Adipose tissue (tissue), 3 donors: Measurements from ENCODE around the gene GABRA6. TPM values are rescaled to one million over a fixed set of nuclear protein-coding genes. Genes with fewer than 3 reads are reported as not detected.

Experiments
- H3K27ac ChIP-seq: one replicate; pipeline ENCODE4 v1.5.1; 2013; ENCODE audit warnings: low read depth, low read length
- WGBS, 3 donors: extraction: QIAGEN DNeasy Blood & Tissue Kit; methylation state at CpG; one replicate each; pipeline ENCODE4 v1.1.7; 2013; 5-methylcytosine and 5-hydroxymethylcytosine counted together
- polyA plus RNA-seq, 3 donors: library from polyadenylated mRNA; stranded (reverse); fragments of 200-250 nt; gene quantifications; one replicate each; pipeline ENCODE4 v1.2.3, GENCODE V29; 2013
- donor health status: healthy with polysubstance abuse.
- donor health status: Bipolar disorder and iron deficiency.
- donor health status: healthy.

The GABRA6 gene
- polyA plus RNA-seq, 3 donors: not detected

- no peak overlapping the region for H3K27ac ChIP-seq
- 84 to 85% (median 85%) methylated on average over 1 of the region's 1 CpG for WGBS, 3 donors
Observed at GRCh38 chr5:161740433-161740832, 54.9 kb downstream of the GABRA6 start.

- 80 to 95% (median 85%) methylated on average over 2 of the region's 2 CpGs for WGBS, 3 donors
- no peak overlapping the region for H3K27ac ChIP-seq
Observed at GRCh38 chr5:161744276-161744675, 58.8 kb downstream of the GABRA6 start.

DNA sequence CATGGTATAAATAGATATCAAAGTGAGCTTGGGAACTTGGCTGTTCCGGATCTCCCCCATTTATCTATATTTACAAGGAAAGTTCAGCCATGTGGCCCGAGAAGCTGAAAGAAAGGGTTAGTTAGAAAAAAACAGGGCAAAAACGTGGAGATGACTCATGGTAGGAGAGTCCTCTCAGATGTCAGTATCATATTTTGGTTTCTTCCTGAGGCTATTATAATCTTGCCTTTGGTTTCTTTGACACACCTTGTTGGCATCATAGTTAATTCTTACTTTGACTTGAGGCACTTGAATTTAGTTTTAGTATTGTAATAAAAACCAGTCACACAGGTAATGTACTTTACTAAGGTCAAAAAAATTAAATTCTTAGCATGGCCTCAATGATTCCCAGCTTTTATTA lies 59.9 kb downstream of the GABRA6 start:
- no peak overlapping the region for H3K27ac ChIP-seq
- 54 to 67% (median 55%) methylated on average over 3 of the region's 3 CpGs for WGBS, 3 donors

DNA sequence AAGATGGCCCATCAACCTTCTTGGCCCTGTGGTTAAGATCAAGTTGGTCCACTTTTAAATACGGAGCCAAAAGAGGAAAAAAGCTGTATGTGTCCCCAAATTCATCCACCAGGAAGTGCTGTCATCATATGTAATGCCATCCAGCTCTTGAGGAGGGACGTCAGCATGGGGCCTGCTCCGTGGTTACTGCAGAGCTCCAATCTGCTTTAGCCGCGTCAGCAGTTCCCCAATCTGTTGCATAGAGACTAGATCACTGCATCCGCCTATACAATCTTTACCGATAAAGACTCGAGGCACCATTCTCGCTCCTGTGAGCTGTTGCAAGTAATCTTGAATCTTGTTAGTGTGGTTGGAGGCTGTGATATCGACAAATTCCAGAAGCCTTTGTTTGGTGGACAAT lies 65.7 kb downstream of the GABRA6 start:
- 81 to 86% (median 84%) methylated on average over 10 of the region's 10 CpGs for WGBS, 3 donors
- no peak overlapping the region for H3K27ac ChIP-seq

Other genes starting within 250 kb of the GABRA6 start
- under 1 TPM in 2 of 3 donors, not detected in 1; 0.06 to 0.27 TPM for gene GABRB2, start 139.0 kb upstream of the GABRA6 start, polyA plus RNA-seq
- gene GABRA1, start 162.4 kb downstream of the GABRA6 start, polyA plus RNA-seq: under 1 TPM in 1 of 3 donors, not detected in 2; 0.09 TPM